Right cardiac atrium (tissue), 5 donors: ENCODE data around the gene ERC2. TPM values are rescaled to one million over a fixed set of nuclear protein-coding genes. Genes with fewer than 3 reads are reported as not detected.
A peak's percentile ranks its signal among the peaks of the same experiment; 100 is the strongest.

Source experiments
- ATAC-seq, 2 donors: fragments of 200-7000 bp; cut with Tn5 transposase; one replicate each; pipeline versions ENCODE4 v1.8.0 to v1.9.1; 2020; ENCODE audit warnings: moderate library complexity in 2 of 2, mild to moderate bottlenecking in 1 of 2
- DNase-seq, 3 donors: peaks; one replicate each; pipeline ENCODE4 v3.0.0-alpha.2; 2020
- H3K27ac ChIP-seq: one replicate; pipeline ENCODE4 v1.5.1; 2013; ENCODE audit warnings: mild to moderate bottlenecking, low read length, control low read depth, moderate library complexity
- H3K27me3 ChIP-seq: one replicate; pipeline ENCODE4 v1.6.1; 2013; ENCODE audit not compliant: control insufficient read depth, insufficient read depth
- H3K4me1 ChIP-seq: one replicate; pipeline ENCODE4 v1.6.1; 2013; ENCODE audit warnings: low read length; ENCODE audit not compliant: control insufficient read depth, insufficient read depth
- H3K4me3 ChIP-seq: one replicate; pipeline ENCODE4 v1.5.1; 2013; ENCODE audit warnings: low read length, control low read depth
- H3K9me3 ChIP-seq: one replicate; pipeline ENCODE4 v1.6.1; 2013; ENCODE audit warnings: low read length; ENCODE audit not compliant: control insufficient read depth
- WGBS: extraction: QIAGEN DNeasy Blood & Tissue Kit; methylation state at CpG from one replicate; pipeline ENCODE4 v1.1.7; 2013; 5-methylcytosine and 5-hydroxymethylcytosine counted together
- intact Hi-C, 4 donors: fragments of 100-400 bp; cut with DNase I; formaldehyde crosslinking; loops; one replicate each; pipeline versions ENCODE4 v1.11.0 to v1.14.0; 2022 to 2023
- polyA plus RNA-seq: library from polyadenylated mRNA; stranded (reverse); fragments of 200-250 nt; gene quantifications from one replicate; pipeline ENCODE4 v1.2.3, GENCODE V29; 2013
- total RNA-seq, 4 donors: library from RNA; stranded (reverse); fragmentation: NEBNext Ultra II Directional; extraction: Animal tissue kit (Norgen Biotek cat#: 25700); gene quantifications; one replicate each; pipeline ENCODE4 v1.2.1, GENCODE V29; 2021
- donor health status: healthy with polysubstance abuse.
- donor health status: DM: no; HTN: yes; CAD: no.
- donor health status: DM: no; HTN: no; CAD: no.
- donor health status: DM: no; HTN: yes; CAD: no; lungs with severe emphysema.
- donor health status: DM: yes; HTN: yes; CAD: no.

ERC2 gene
- total and polyA plus RNA-seq, 5 donors: 1.5 to 9.2 (median 3.8) TPM

GRCh38 chr3:56339671-56340070 lies 128.6 kb downstream of the ERC2 start:
- Histone ChIP-seq H3K9me3 (no peaks in the 10 kb centered on the region), H3K4me3 (no peak overlapping the region), H3K4me1 (peaks cover 4% of the 10 kb centered on the region), H3K27me3 (no peaks in the 10 kb centered on the region), H3K27ac (no peak overlapping the region)
- ATAC-seq: no peak
- 28% methylated on average over 4 of the region's 4 CpGs for WGBS
- no peak for DNase-seq
- intact Hi-C loops: loop anchor here in 3 of 4 donors (2.0 to 10.0 kb wide), 4 partner anchors 107 to 155 kb away; no protein-coding TSS in a partner anchor

DNA sequence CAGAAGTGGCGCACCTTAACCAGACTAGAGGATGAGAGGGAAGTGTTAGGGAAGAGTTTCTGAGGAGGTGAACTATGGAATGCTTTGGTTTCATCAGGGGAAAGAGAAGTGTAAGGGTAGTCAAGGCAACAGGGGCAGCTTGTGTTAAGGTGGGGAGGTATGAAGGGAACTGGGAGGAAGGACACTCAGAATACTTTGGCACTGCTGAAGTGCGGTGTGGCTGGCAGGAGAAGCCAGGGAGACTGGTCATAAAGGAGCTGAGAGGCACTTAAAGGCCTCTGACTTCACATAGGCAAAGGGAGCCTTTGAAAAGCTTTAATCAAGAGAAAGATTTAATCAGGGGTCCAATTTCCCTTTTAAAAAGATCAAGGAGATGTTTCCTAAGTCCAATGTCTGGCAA lies 129.0 kb downstream of the ERC2 start:
- 93% methylated on average over 2 of the region's 2 CpGs for WGBS
- Histone ChIP-seq H3K27ac (no peak overlapping the region), H3K4me1 (peaks cover 4% of the 10 kb centered on the region), H3K9me3 (no peaks in the 10 kb centered on the region), H3K4me3 (no peak overlapping the region), H3K27me3 (no peaks in the 10 kb centered on the region)
- ATAC-seq (no peak), DNase-seq (no peak)
- intact Hi-C loops: no loop called here

DNA sequence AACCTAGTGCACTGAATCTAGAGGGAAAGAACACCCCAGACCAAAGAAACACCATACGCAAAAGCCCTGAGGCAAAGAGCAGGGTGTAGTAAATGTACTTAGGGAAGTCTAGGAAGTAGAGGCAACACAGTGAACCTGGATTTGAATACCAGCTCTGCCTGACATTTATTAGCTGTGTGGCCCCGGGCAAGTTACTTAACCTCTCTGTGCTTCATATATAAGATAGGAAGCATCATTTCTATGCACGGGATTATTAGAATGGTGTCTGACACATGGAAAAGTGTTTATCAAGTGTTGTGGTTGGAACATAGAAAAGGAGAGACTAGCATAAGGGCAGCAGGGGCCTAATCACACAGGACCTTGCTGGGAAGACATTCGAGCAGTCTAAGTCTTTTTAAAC lies 132.2 kb downstream of the ERC2 start:
- DNase-seq: no peak
- intact Hi-C loops: no loop called here
- no peak overlapping the region for H3K27ac ChIP-seq
- WGBS: 90% methylated on average over 4 of the region's 4 CpGs
- H3K4me1 ChIP-seq: peaks cover 4% of the 10 kb centered on the region
- no peaks in the 10 kb centered on the region for H3K9me3 ChIP-seq
- no peaks in the 10 kb centered on the region for H3K27me3 ChIP-seq
- no peak overlapping the region for H3K4me3 ChIP-seq
- ATAC-seq: no peak

DNA sequence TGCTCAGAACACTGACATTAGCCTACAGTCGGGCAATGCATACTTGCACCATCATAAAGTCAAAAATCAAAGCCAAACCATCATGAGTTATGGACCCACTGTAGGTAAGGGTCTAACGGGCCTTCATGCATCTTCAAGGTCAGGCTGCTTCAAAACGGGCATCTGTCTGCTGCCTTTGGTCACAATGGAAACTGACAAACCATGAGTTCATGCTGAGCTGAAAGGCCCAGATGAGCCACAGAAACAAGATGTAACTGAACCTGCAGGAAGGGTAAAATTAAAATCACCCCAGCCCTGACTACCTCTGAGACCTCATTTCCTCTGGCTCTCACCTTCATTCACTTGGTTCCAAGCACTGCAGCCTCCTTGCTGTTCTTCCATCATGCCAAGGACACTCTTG lies 143.8 kb downstream of the ERC2 start:
- intact Hi-C loops: no loop called here
- no peak for ATAC-seq
- peaks cover 5% of the 10 kb centered on the region for H3K4me1 ChIP-seq
- H3K27me3 ChIP-seq: no peaks in the 10 kb centered on the region
- 85% methylated on average over 3 of the region's 3 CpGs for WGBS
- DNase-seq: no peak
- no peaks in the 10 kb centered on the region for H3K9me3 ChIP-seq
- no peak overlapping the region for H3K4me3 ChIP-seq
- H3K27ac ChIP-seq: no peak overlapping the region

DNA sequence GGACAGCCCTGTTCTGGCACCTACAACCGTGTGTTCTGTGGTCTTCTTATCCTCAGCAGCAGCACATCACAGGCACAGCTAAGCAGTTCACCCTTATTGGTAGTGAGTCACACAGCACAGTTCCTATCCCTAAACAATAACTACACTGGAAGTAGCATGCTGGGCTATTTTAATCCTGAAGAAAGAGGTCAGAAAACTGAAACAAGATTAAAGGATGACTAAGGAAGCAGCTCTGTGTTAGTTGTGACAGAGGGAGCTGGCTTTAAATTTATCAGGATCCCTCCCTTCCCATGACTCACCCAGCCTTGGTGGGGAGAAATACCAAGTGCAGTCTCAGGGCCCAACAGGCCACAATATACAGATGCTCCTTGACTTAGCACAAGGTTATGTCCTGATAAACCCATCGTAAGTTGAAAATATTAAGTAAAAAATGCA lies 144.3 kb downstream of the ERC2 start:
- Histone ChIP-seq H3K27ac (no peak overlapping the region), H3K9me3 (no peaks in the 10 kb centered on the region), H3K27me3 (no peaks in the 10 kb centered on the region), H3K4me3 (no peak overlapping the region), H3K4me1 (peaks cover 5% of the 10 kb centered on the region)
- 24% methylated on average over 2 of the region's 2 CpGs for WGBS
- ATAC-seq (peak; percentile 72 to 96), DNase-seq (peak in 1 of 3 donors; percentile 13)
- intact Hi-C loops: no loop called here

GRCh38 chr3:56322862-56323261 lies 145.4 kb downstream of the ERC2 start:
- 78% methylated on average over 2 of the region's 2 CpGs for WGBS
- H3K4me1 ChIP-seq: peaks cover 5% of the 10 kb centered on the region
- DNase-seq (no peak), ATAC-seq (no peak)
- intact Hi-C loops: no loop called here
- no peaks in the 10 kb centered on the region for H3K27me3 ChIP-seq
- no peaks in the 10 kb centered on the region for H3K9me3 ChIP-seq
- no peak overlapping the region for H3K4me3 ChIP-seq
- H3K27ac ChIP-seq: no peak overlapping the region

DNA sequence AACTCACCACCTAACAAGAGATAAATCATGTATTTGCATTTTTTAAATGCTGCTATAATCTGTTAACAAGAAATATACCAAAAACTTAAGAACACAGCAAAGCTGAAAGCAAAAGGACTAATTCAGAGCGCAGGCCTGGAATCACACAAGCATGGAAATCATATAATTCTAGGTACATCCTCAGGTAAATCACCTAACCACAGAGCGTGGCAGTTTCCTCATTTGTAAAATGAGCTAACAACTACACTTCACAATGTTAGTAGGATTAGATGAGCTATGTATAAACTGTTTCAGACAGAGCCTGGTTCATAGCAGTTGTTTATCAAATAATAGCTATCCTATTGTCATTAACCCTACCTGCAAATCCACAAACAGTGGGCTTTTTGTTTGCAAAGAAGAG lies 146.4 kb downstream of the ERC2 start:
- ATAC-seq: no peak
- Histone ChIP-seq H3K4me3 (no peak overlapping the region), H3K9me3 (no peaks in the 10 kb centered on the region), H3K4me1 (peaks cover 5% of the 10 kb centered on the region), H3K27ac (no peak overlapping the region), H3K27me3 (no peaks in the 10 kb centered on the region)
- intact Hi-C loops: no loop called here
- DNase-seq: no peak
- WGBS: 91% methylated on average over 2 of the region's 2 CpGs

GRCh38 chr3:56321383-56321782 lies 146.9 kb downstream of the ERC2 start:
- intact Hi-C loops: no loop called here
- H3K4me1 ChIP-seq: peaks cover 5% of the 10 kb centered on the region
- peak in 1 of 2 donors; percentile 28 for ATAC-seq

GRCh38 chr3:56320883-56321282 lies 147.4 kb downstream of the ERC2 start:
- DNase-seq: no peak

More at GRCh38 chr3:56321383-56321782, 146.9 kb downstream of the ERC2 start:
- Histone ChIP-seq H3K27ac (no peak overlapping the region), H3K27me3 (no peaks in the 10 kb centered on the region), H3K4me3 (no peak overlapping the region), H3K9me3 (no peaks in the 10 kb centered on the region)
- no peak for DNase-seq
- WGBS: 30% methylated on average over 1 of the region's 1 CpG

DNA sequence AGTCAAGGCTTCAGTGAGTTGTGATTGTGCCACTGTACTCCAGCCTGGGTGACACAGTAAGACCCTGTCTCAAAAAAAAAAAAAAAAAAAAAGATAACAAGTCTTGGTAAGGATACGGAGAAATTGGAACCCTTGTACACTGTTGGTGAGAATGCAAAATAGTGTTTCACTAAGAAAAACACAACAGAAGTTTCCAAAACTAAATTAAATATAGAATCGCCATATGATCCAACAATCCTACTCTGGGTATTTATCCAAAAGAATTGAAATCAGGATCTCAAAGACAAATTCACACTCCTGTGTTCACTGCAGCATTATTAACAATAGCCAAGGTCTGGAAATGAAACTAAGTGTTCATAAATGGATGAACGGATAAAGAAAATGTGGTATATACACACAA lies 149.4 kb downstream of the ERC2 start:
- Histone ChIP-seq H3K27ac (no peak overlapping the region), H3K9me3 (no peaks in the 10 kb centered on the region), H3K27me3 (no peaks in the 10 kb centered on the region), H3K4me1 (peaks cover 1% of the 10 kb centered on the region), H3K4me3 (no peak overlapping the region)
- 86% methylated on average over 3 of the region's 3 CpGs for WGBS
- no peak for ATAC-seq
- intact Hi-C loops: no loop called here
- no peak for DNase-seq

More at GRCh38 chr3:56320883-56321282, 147.4 kb downstream of the ERC2 start:
- H3K9me3 ChIP-seq: no peaks in the 10 kb centered on the region
- ATAC-seq: no peak
- intact Hi-C loops: no loop called here
- peaks cover 5% of the 10 kb centered on the region for H3K4me1 ChIP-seq
- H3K27me3 ChIP-seq: no peaks in the 10 kb centered on the region
- no peak overlapping the region for H3K4me3 ChIP-seq
- no peak overlapping the region for H3K27ac ChIP-seq
- 75% methylated on average over 5 of the region's 5 CpGs for WGBS

GRCh38 chr3:56316944-56317343 lies 151.3 kb downstream of the ERC2 start:
- no peaks in the 10 kb centered on the region for H3K4me1 ChIP-seq
- ATAC-seq (no peak), DNase-seq (no peak)
- no peak overlapping the region for H3K27ac ChIP-seq
- H3K27me3 ChIP-seq: no peaks in the 10 kb centered on the region
- no peaks in the 10 kb centered on the region for H3K9me3 ChIP-seq
- no peak overlapping the region for H3K4me3 ChIP-seq
- intact Hi-C loops: no loop called here
- WGBS: 85% methylated on average over 3 of the region's 3 CpGs

DNA sequence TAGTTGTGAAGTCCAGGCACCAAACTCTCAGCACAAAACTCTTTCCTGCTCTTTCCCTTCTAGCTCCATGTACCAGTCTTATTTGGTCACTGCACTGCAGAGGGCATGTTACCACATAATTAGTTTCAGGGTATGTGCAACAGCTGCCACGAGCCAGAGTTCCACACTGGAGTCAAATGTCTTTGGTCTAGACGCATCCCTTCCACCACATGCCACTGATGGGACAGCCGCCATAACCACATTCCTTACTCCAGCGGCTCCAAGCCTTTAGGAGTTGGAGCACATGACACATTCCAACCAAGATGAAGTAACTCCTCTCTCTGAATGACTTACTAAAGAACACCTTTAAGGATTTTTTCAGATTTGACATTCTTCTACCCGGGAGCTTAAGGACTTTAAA lies 153.4 kb downstream of the ERC2 start:
- H3K4me1 ChIP-seq: no peaks in the 10 kb centered on the region
- no peaks in the 10 kb centered on the region for H3K27me3 ChIP-seq
- H3K4me3 ChIP-seq: no peak overlapping the region
- intact Hi-C loops: no loop called here
- DNase-seq: peak in 2 of 3 donors; percentile 43 to 49
- H3K27ac ChIP-seq: no peak overlapping the region
- ATAC-seq: peak; percentile 23 to 70
- H3K9me3 ChIP-seq: no peaks in the 10 kb centered on the region
- 49% methylated on average over 5 of the region's 5 CpGs for WGBS
